Activated CD8-positive, alpha-beta memory T cell treated with anti-CD3 and anti-CD28 coated beads for 4 hours (primary cell): ENCODE data around the gene MAGOH.
"Not testable (repeated sequence)": the region's sequence is repeated elsewhere in the genome, so short reads cannot be mapped to it uniquely, and the experiment has no call there.

Source experiments
- DNase-seq, 2 donors: peaks; one replicate each; pipeline ENCODE4 v3.0.0-alpha.2; 2020; ENCODE audit warnings: low read depth in 2 of 2

Gene MAGOH

GRCh38 chr1:53220171-53220961 lies 18.0 kb downstream of the MAGOH start, which contains the start of gene CZIB:
Gene CZIB, minus strand, starts transcription at chr1:53220634. Its CDS starts 59 bp downstream, at chr1:53220575.
- peak; percentile 88 to 90 for DNase-seq

GRCh38 chr1:53219711-53220110 lies 18.6 kb downstream of the MAGOH start:
- DNase-seq, result no peak

- no peak for DNase-seq
These were observed 20.1 kb downstream of the MAGOH start for GRCh38 chr1:53218201-53218600.

GRCh38 chr1:53214376-53214940 lies 23.9 kb downstream of the MAGOH start:
- no peak for DNase-seq

- no peak for DNase-seq
These were observed 27.4 kb downstream of the MAGOH start for GRCh38 chr1:53210954-53211353.

- no peak for DNase-seq
These were observed 28.0 kb downstream of the MAGOH start for GRCh38 chr1:53210352-53210751.

GRCh38 chr1:53207726-53208125 lies 30.6 kb downstream of the MAGOH start:
- no peak for DNase-seq

- no peak for DNase-seq
These were observed 31.5 kb downstream of the MAGOH start for GRCh38 chr1:53206735-53207379.

- not testable (repeated sequence) for DNase-seq
These were observed 32.1 kb downstream of the MAGOH start for GRCh38 chr1:53206083-53206685.

GRCh38 chr1:53205496-53205895 lies 32.8 kb downstream of the MAGOH start:
- DNase-seq, result not testable (repeated sequence)

- no peak for DNase-seq
These were observed 34.9 kb downstream of the MAGOH start for GRCh38 chr1:53203466-53203865.

- no peak for DNase-seq
These were observed 40.1 kb downstream of the MAGOH start for GRCh38 chr1:53198241-53198651.

GRCh38 chr1:53197291-53198200 lies 40.8 kb downstream of the MAGOH start:
- no peak for DNase-seq

GRCh38 chr1:53196485-53197290 lies 41.6 kb downstream of the MAGOH start, which contains the start of gene CPT2:
Gene CPT2, plus strand, starts transcription at chr1:53196824. Its CDS starts 120 bp downstream, at chr1:53196944.
- peak; percentile 78 to 80 for DNase-seq

- no peak for DNase-seq
These were observed 42.3 kb downstream of the MAGOH start for GRCh38 chr1:53196017-53196484.

- no peak for DNase-seq
These were observed 42.9 kb downstream of the MAGOH start for GRCh38 chr1:53195246-53196016.

GRCh38 chr1:53190210-53190611 lies 48.1 kb downstream of the MAGOH start:
- no peak for DNase-seq

- DNase-seq, result no peak
These were observed 49.3 kb downstream of the MAGOH start for GRCh38 chr1:53189061-53189460.

- DNase-seq, result no peak
These were observed 50.2 kb downstream of the MAGOH start for GRCh38 chr1:53188099-53188498.
